ENCODE measurements around the gene RENBP.

Gene RENBP

GRCh38 chrX:153971450-153972367 lies 27.3 kb upstream of the RENBP start, which contains the start of gene HCFC1:
Gene HCFC1 (minus strand): TSS chrX:153971818. CDS start chrX:153970840, 978 bp downstream.
- DNase-seq (ENCODE audit: extremely low read depth in 1 of 2, low read depth in 1 of 2): peak; percentile 79 to 83

GRCh38 chrX:153971124-153971449 lies 26.6 kb upstream of the RENBP start:
- peak; percentile 79 to 88 for DNase-seq (ENCODE audit: extremely low read depth in 1 of 2, low read depth in 1 of 2)

DNA sequence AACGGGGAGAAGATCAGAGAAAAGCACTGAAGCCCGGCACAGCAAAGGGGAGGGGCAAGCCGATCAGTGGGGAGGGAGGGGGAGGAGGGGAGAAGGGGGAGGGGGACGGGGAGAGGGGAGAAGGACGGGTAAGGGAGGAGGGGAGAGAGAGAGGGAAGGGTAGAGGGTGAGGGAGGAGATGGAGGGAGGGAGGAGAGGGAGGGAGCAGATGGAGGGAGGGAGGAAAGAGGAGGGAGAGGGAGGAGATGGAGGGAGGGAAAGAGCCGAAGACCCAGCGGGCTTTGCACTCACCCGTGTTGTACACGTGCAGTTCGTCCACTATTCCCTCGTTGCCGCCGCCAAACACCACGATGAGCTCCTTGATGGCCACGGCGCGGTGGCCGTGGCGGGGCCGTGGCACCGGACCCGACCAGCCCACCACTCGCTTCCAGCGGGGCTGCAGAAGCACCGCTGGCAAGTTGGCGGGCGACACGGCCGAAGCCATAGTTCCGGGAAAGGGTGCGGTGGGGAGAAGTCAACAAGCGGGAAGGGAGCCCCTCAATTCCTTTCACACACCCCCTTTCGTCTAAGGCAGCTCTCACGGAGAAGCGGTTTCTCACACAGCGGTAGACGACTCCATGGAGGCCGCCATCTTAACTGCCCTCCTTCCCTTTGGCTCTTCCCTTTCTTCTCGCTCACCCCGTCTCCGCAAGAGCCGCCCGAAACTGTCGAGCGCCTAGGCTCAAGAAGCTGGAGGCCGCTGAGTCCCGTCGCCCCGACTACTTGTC lies 26.1 kb upstream of the RENBP start:
- no peak for DNase-seq (ENCODE audit: extremely low read depth in 1 of 2, low read depth in 1 of 2)

GRCh38 chrX:153969904-153970356 lies 25.5 kb upstream of the RENBP start:
- no peak for DNase-seq (ENCODE audit: extremely low read depth in 1 of 2, low read depth in 1 of 2)

DNA sequence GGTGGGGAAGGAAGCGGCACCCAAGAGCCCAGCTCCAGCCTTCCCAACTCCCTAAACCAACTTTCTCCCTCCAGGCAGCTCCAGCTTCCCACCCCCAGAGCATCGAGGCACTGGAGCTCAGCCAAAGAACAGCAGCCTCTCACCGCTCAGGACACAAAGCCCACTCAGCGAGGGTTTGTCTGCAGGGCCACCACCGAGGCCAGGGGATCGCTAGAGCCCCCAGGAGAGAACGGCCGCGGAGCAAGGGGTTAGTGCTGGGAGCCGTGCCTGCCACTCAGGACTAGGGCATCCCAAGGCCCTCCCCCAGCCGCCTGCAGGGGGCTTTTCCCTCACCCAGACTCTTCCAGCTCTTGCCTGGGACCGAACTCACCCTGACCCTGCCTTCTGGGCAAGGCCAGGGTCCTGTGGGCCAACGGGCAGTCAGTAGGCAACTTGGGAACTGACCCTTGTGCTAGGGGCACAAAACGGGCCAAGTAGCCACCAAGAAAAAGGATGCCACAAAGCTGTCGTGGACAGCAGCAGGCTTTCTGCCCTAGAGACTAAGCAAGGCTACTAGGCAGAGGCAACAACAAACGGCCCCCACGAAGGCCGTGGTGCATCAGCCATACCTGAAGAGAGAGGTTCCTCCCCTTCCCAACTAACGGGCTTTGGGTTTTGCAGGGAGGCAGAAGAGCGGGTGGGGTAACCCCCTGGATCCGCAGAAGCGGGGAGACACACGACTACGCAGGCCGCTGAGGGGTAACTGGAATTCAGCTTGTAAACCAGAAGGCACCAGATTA lies 24.9 kb upstream of the RENBP start:
- DNase-seq (ENCODE audit: extremely low read depth in 1 of 2, low read depth in 1 of 2): no peak

DNA sequence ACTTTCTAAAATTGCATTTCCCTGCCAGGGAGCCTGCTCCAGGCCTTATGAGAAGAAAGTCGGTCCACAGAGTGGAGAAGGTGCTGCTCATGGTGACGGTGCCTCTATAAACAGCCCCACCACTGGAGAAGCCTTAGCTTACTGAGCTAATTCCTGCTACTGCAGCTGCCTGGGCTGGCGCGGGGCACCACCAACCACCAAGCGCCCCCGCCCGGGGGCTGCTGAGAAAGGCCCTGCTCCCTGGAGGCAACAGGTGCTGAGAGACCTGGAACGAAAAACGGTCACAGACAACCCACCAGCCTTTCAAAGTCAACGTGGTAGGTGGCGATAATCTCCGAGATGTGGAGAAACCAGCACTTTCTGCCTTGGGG lies 24.3 kb upstream of the RENBP start:
- no peak for DNase-seq (ENCODE audit: extremely low read depth in 1 of 2, low read depth in 1 of 2)

DNA sequence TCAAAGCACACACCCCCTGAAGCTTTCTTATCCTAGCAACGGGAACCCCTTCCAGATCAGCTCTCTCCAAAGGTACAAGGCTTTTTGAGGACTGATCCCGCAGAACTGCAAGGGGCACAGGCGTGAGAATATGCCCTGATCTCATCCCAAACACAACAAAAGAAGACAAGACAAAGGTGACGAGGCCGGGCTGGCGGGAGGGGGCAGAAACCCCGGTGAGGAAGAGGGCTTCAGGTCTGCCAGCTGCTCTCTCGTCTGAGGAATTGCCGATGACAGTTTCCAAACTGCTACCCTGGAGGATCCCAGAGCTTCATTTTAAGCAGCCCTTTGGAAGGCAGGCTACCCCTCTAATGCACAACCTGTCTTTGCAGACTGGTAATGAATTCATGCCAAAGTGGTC lies 23.8 kb upstream of the RENBP start:
- no peak for DNase-seq (ENCODE audit: extremely low read depth in 1 of 2, low read depth in 1 of 2)

DNA sequence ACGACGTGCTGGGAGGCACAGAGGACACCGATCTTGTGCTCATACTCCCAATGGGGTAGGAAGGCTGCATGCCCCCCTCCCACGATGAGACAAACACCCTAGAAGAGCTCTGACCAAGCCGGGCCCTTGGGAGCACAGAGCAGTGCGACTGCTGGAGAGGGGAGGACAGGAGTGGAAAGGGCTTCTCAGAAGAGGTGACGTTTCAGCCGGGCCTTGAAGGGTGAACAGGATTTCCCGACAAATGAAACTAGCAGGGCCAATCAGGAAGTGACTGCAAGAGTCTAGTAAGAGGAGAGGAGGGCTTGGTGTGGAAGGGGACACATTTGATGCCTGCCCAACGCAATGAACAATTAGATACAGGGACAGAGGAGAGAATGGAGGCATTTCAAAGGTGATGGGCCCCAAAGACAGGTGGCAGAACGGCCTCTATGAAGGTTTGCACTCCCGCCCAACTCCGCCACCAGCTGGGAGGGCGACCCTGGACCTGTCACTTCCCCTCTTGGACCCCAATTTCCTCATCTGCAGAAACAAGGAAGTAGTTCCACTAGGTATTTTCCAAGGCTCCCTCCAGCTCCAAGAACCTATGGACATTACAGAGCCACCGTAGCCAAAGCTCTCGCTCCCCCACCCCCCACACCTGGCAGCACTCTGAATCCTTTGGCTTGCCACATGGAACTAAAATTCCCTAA lies 23.2 kb upstream of the RENBP start:
- no peak for DNase-seq (ENCODE audit: extremely low read depth in 1 of 2, low read depth in 1 of 2)

- DNase-seq (ENCODE audit: extremely low read depth in 1 of 2, low read depth in 1 of 2): no peak
Measured at GRCh38 chrX:153966841-153967535, 22.5 kb upstream of the RENBP start.

DNA sequence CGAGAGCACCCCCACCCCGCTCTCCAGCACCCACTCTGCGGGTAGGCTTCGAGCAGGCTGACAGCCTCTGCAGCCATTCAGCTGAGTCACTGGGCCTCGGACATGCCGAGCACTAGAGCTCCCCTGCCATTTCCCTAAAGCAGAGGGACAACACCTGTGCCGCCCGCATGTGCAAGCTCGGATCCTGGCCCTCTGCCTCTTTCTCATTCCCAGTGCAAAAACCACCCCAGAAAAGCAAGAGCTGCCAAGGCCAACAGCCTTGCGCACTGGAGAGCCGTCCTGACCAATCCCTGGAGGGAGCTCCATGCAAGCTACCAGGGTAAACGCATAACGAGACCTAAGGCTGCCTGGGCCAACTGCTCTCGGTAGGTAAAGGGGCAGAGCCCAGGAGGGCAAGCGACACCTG lies 21.8 kb upstream of the RENBP start:
- DNase-seq (ENCODE audit: extremely low read depth in 1 of 2, low read depth in 1 of 2): no peak

- no peak for DNase-seq (ENCODE audit: extremely low read depth in 1 of 2, low read depth in 1 of 2)
Measured at GRCh38 chrX:153965406-153965805, 21.0 kb upstream of the RENBP start.

- DNase-seq (ENCODE audit: extremely low read depth in 1 of 2, low read depth in 1 of 2): no peak
Measured at GRCh38 chrX:153964105-153964504, 19.7 kb upstream of the RENBP start.

DNA sequence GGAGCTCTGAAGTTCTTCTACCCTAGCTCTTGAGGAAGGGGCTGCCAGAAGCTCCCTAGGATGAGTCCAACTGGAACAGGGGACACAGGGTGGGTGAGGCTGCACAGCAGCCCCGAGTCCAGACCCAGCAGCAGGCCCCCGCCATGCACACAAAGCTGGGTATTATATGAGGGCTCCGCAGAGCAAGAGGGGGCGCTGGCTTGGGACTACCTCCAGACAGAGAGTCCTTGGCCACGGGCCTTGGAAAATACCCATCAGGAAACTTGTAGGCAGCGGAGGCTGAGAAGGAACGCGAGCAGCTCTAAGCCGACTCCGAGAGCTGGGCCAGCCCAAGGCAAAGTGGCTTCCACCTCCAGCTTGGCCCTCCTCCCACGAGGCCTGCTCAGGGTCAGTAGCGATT lies 19.1 kb upstream of the RENBP start:
- DNase-seq (ENCODE audit: extremely low read depth in 1 of 2, low read depth in 1 of 2): no peak

- DNase-seq (ENCODE audit: extremely low read depth in 1 of 2, low read depth in 1 of 2): no peak
Measured at GRCh38 chrX:153961292-153961691, 16.8 kb upstream of the RENBP start.

DNA sequence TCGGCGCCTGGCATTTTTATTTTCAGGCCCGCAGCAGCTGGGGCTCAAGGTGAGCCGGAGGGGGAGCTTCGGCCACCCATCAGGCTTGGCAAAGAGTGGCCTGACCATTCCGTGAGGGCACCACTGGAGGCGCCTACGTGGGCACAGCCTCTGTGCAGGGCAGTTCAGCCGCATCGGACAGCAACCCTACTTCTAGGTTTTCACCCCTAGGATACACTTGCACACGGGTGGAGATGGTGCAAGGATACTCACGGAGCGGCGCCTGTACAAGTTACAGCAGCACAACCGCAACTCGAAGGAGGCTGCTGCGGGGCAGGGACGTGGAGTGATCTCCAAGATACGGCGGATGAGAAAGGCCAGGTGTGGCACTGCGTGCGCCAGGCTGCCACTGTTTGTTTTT lies 16.3 kb upstream of the RENBP start:
- DNase-seq (ENCODE audit: extremely low read depth in 1 of 2, low read depth in 1 of 2): no peak

GRCh38 chrX:153960077-153960476 lies 15.6 kb upstream of the RENBP start:
- no peak for DNase-seq (ENCODE audit: extremely low read depth in 1 of 2, low read depth in 1 of 2)

DNA sequence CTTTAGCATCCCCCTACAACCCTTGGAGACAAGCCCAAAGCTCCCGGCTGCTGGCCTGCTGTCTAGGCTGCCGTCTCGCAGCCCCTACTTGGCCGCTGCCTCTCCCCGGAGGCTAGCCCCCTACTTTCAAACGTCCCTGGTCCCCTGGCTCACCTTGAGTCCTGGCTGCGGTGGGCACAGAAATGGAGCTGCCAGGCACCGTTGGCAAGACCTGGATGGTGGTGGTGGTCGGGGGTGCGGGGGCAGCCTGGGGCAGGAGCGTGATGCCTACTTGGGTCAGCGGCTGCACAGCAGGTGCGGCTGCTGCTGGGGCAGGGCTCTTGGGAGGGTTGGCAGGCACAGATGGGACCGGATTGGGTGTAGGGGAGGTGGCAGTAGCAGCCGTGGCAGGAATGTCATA lies 15.2 kb upstream of the RENBP start:
- DNase-seq (ENCODE audit: extremely low read depth in 1 of 2, low read depth in 1 of 2): no peak

GRCh38 chrX:153958605-153959004 lies 14.2 kb upstream of the RENBP start:
- no peak for DNase-seq (ENCODE audit: extremely low read depth in 1 of 2, low read depth in 1 of 2)

- DNase-seq (ENCODE audit: extremely low read depth in 1 of 2, low read depth in 1 of 2): no peak
Measured at GRCh38 chrX:153957224-153957623, 12.8 kb upstream of the RENBP start.
